HEK293T (cell line): ENCODE data around the gene MACROD2.

ENCODE experiments used
- CTCF ChIA-PET: fragments of 350-600 bp; formaldehyde crosslinking; extraction: SDS; loops from one replicate; lab custom pipeline; 2021; ENCODE audit warnings: antibody characterized with exemption, inconsistent platforms; lab: Yijun Ruan, JAX
- POLR2A ChIA-PET: fragments of 350-600 bp; formaldehyde crosslinking; extraction: SDS; loops from one replicate; lab custom pipeline; 2020; ENCODE audit warnings: antibody characterized with exemption, inconsistent platforms; lab: Yijun Ruan, JAX
- DNase-seq: peaks from one replicate; pipeline ENCODE4 v3.0.0; 2012; ENCODE audit warnings: mixed read lengths; ENCODE audit errors: extremely low spot score
- ARNT ChIP-seq: fragments of 450-650 bp; IDR thresholded peaks from 2 replicates; pipeline ENCODE4 v1.6.1; 2017; ENCODE audit warnings: mild to moderate bottlenecking
- BHLHE40 ChIP-seq: fragments of 450-650 bp; IDR thresholded peaks from 2 replicates; pipeline ENCODE4 v1.6.1; 2016; ENCODE audit warnings: mild to moderate bottlenecking, moderate library complexity, borderline replicate concordance
- CTBP1 ChIP-seq: fragments of 450-650 bp; IDR thresholded peaks from 2 replicates; pipeline ENCODE4 v1.6.1; 2016; ENCODE audit warnings: borderline replicate concordance
- ELF4 ChIP-seq: fragments of 450-650 bp; IDR thresholded peaks from 2 replicates; pipeline ENCODE4 v1.6.1; 2017; ENCODE audit warnings: antibody characterized with exemption
- FOXA1 ChIP-seq: fragments of 450-650 bp; IDR thresholded peaks from 2 replicates; pipeline ENCODE4 v1.6.1; 2016; ENCODE audit warnings: mild to moderate bottlenecking
- FOXK2 ChIP-seq: fragments of 450-650 bp; IDR thresholded peaks from 2 replicates; pipeline ENCODE4 v1.6.1; 2016; ENCODE audit warnings: mild to moderate bottlenecking
- FOXM1 ChIP-seq: fragments of 450-650 bp; IDR thresholded peaks from 2 replicates; pipeline ENCODE4 v1.6.1; 2017; ENCODE audit warnings: mild to moderate bottlenecking, borderline replicate concordance
- HDGF ChIP-seq: fragments of 450-650 bp; IDR thresholded peaks from 2 replicates; pipeline ENCODE4 v1.6.1; 2017; ENCODE audit warnings: antibody characterized with exemption, borderline replicate concordance
- L3MBTL2 ChIP-seq: fragments of 450-650 bp; conservative IDR thresholded peaks from 2 replicates; pipeline ENCODE4 v1.6.1; 2016; ENCODE audit warnings: mild to moderate bottlenecking
- LEF1 ChIP-seq: fragments of 450-650 bp; IDR thresholded peaks from 2 replicates; pipeline ENCODE4 v1.6.1; 2017; ENCODE audit warnings: mild to moderate bottlenecking, borderline replicate concordance
- NFRKB ChIP-seq: fragments of 450-650 bp; IDR thresholded peaks from 2 replicates; pipeline ENCODE4 v1.6.1; 2016; ENCODE audit warnings: mild to moderate bottlenecking, moderate library complexity
- SP1 ChIP-seq: fragments of 450-650 bp; IDR thresholded peaks from 2 replicates; pipeline ENCODE4 v1.6.1; 2017
- SUZ12 ChIP-seq: fragments of 450-650 bp; IDR thresholded peaks from 2 replicates; pipeline ENCODE4 v1.6.1; 2016; ENCODE audit warnings: mild to moderate bottlenecking
- TARDBP ChIP-seq: fragments of 450-650 bp; IDR thresholded peaks from 2 replicates; pipeline ENCODE4 v1.6.1; 2016
- ZNF384 ChIP-seq: fragments of 450-650 bp; IDR thresholded peaks from 2 replicates; pipeline ENCODE4 v1.6.1; 2016
- TF ChIP-seq, protein P1 (sequence below): fragments of 450-650 bp; IDR thresholded peaks from 2 replicates; pipeline ENCODE4 v1.6.1; 2016

Gene MACROD2

DNA sequence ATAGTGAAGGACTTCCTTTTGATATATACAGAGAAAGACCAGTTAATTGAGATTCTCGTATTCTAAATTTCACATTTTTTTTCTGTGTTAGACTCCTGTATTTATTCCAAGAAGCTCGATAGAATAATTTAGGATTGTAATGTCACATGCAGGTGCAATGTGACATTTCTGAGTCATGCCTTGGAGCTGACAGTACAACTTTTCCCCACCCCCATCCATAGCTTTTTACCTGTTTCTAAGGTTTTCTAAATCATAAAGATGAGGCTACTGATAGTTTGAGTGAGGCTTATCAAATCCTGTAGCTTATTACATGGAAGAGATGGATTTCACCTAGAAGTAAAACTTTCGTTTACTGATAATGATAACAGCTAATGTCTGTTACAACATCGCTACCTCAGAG is 304.5 kb downstream of the MACROD2 start:
- DNase-seq = no peak
- ChIA-PET POLR2A (no interaction called here), CTCF (no interaction called here)
- TF ChIP-seq ZNF384 = no peak
- TF ChIP-seq L3MBTL2 = no peak
- TF ChIP-seq, protein P1, sequence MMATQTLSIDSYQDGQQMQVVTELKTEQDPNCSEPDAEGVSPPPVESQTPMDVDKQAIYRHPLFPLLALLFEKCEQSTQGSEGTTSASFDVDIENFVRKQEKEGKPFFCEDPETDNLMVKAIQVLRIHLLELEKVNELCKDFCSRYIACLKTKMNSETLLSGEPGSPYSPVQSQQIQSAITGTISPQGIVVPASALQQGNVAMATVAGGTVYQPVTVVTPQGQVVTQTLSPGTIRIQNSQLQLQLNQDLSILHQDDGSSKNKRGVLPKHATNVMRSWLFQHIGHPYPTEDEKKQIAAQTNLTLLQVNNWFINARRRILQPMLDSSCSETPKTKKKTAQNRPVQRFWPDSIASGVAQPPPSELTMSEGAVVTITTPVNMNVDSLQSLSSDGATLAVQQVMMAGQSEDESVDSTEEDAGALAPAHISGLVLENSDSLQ = no peak
- no peak for TF ChIP-seq FOXK2
- no peak for TF ChIP-seq ARNT
- no peak for TF ChIP-seq SUZ12
- no peak for TF ChIP-seq HDGF
- no peak for TF ChIP-seq FOXA1
- no peak for TF ChIP-seq CTBP1
- no peak for TF ChIP-seq BHLHE40
- no peak for TF ChIP-seq NFRKB
- no peak for TF ChIP-seq SP1
- TF ChIP-seq FOXM1 = no peak
- TF ChIP-seq ELF4 = no peak
- TF ChIP-seq LEF1 = no peak
- no peak for TF ChIP-seq TARDBP

DNA sequence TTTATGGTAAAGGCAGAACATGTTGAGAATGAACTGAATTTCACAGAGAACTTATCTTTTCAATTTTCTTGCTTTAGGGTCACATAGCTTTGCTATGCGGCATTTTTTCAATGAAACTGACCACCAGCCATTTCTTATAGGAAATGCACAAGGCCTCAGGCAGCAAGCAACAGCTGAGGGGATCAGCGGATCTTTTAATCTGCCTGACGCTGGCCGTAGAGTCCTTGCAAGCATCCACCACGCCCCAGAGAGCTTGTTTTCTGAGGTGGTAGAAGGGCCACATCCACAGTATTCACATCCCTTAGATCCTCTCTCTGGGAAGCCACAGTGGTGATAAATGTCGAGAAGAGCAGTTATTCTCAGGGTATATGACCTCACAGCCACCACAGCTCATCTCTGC is 307.8 kb downstream of the MACROD2 start:
- TF ChIP-seq FOXA1 (no peak), SP1 (no peak), FOXM1 (no peak), TARDBP (no peak), ZNF384 (no peak), NFRKB (no peak), BHLHE40 (no peak), L3MBTL2 (no peak)
- no peak for DNase-seq
- CTCF ChIA-PET = no interaction called here
- POLR2A ChIA-PET = no interaction called here

DNA sequence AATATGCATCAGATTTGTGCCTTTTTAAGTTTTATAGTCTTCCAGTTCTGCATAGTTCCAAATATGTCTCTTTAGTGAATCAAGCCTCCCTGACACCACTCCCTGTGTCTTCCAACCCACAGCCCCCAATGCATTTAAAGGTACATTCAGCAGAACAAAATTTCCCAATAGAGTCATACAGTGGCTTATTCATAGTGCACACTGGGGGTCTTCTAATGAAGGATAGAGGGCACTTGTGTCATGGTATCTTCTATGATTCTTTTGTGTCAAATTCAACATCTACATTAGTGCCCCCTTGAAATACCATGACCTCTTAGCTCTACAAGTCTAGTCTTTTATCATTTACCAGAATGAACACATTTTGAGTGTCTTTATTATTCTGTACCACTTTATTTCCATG is 308.3 kb downstream of the MACROD2 start:
- no peak for DNase-seq
- ChIA-PET CTCF (no interaction called here), POLR2A (no interaction called here)
- TF ChIP-seq TARDBP (no peak), SP1 (no peak), ELF4 (no peak), BHLHE40 (no peak), FOXA1 (no peak), SUZ12 (no peak), NFRKB (no peak), ARNT (no peak), LEF1 (no peak), FOXK2 (no peak), FOXM1 (no peak), L3MBTL2 (no peak), HDGF (no peak), CTBP1 (no peak), ZNF384 (no peak)
- TF ChIP-seq, protein P1 = no peak

DNA sequence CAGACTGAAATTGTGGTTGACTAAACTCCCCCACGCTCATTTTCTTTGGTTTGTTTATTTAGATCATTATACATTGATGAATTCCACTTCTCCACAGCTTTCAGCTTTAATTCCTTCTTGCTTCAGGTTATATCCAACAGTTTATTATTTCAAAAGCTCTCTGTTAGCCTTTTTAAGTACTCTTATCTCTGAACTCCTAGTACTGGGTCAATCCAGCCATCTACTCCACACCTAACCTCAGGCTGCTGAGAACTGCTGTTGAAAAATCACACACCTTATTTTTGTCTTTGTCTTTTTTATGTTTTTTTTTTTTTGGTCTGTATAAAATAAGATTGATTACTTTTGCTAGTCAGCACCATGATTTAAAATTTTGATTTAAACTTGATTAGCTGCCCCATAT is 309.2 kb downstream of the MACROD2 start:
- no peak for TF ChIP-seq LEF1
- TF ChIP-seq CTBP1 = no peak
- TF ChIP-seq NFRKB = no peak
- TF ChIP-seq L3MBTL2 = no peak
- TF ChIP-seq, protein P1 = no peak
- TF ChIP-seq SUZ12 = no peak
- TF ChIP-seq FOXM1 = no peak
- TF ChIP-seq FOXA1 = no peak
- TF ChIP-seq TARDBP = no peak
- TF ChIP-seq HDGF = no peak
- no peak for TF ChIP-seq SP1
- TF ChIP-seq BHLHE40 = no peak

DNA sequence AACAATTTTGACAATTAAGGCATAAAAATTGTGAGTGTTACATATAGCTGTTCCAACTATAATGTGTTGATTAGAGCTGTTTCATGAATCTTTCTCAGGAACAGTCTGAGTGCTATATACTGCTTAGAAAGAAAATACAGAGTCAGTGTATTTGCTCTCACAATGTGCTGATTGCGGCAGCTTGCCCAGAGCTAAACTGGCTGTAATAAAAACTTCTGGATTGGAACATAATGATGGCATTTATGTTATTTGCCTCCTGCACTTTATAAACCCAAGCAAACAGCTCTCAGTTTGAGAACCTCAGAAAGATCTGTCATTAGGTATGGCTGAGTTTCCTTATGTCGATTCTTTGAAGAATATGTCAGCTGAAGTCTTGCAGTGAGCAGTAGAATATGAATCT is 312.6 kb downstream of the MACROD2 start:
- TF ChIP-seq FOXM1 = no peak
- TF ChIP-seq CTBP1 = no peak
- no peak for TF ChIP-seq SUZ12
- TF ChIP-seq ZNF384 = no peak
- TF ChIP-seq ARNT = no peak
- no peak for TF ChIP-seq FOXK2
- no peak for TF ChIP-seq BHLHE40
- no peak for TF ChIP-seq NFRKB
- no peak for TF ChIP-seq L3MBTL2
- TF ChIP-seq TARDBP = no peak
- TF ChIP-seq, protein P1 = no peak
- TF ChIP-seq SP1 = no peak
- no peak for TF ChIP-seq HDGF
- TF ChIP-seq FOXA1 = no peak
- TF ChIP-seq LEF1 = no peak
- no peak for TF ChIP-seq ELF4
- ChIA-PET CTCF (no interaction called here), POLR2A (no interaction called here)
- no peak for DNase-seq

More for the DNA sequence above, 309.2 kb downstream of the MACROD2 start:
- ChIA-PET POLR2A (no interaction called here), CTCF (no interaction called here)
- DNase-seq = no peak
